IMR-90 (cell line): ENCODE measurements around the gene DMD. TPM values are rescaled to one million over a fixed set of nuclear protein-coding genes. Genes with fewer than 3 reads are reported as not detected.
"Not testable (repeated sequence)": the region's sequence is repeated elsewhere in the genome, so short reads cannot be mapped to it uniquely, and the experiment has no call there.

ENCODE experiments used
- ATAC-seq: fragments of 200-7000 bp; cut with Tn5 transposase; 2 replicates; pipeline ENCODE4 v1.9.1; 2020; ENCODE audit warnings: low read depth, mild to moderate bottlenecking, moderate library complexity
- BruUV-seq: library from RNA; stranded (reverse); fragments of 400-500 nt; replicated peaks from 2 replicates; lab custom pipeline; 2021; lab: Mats Ljungman, UMichigan
- CTCF ChIA-PET: fragments of 300-600 bp; formaldehyde crosslinking; extraction: SDS; loops from one replicate; lab custom pipeline; 2021; ENCODE audit warnings: antibody characterized with exemption; lab: Yijun Ruan, JAX
- POLR2A ChIA-PET: fragments of 300-600 bp; sonication (Branson Sonifier 250); formaldehyde crosslinking; loops from one replicate; lab custom pipeline; 2022; ENCODE audit warnings: antibody characterized with exemption; ENCODE audit not compliant: unreplicated experiment; lab: Charles Lee
- DNase-seq: peaks from one replicate; pipeline ENCODE4 v3.0.0; 2013
- H2AFZ ChIP-seq: replicated peaks from 2 replicates; pipeline ENCODE3; 2013; ENCODE audit warnings: low read length, mild to moderate bottlenecking; ENCODE audit not compliant: poor library complexity
- H2AK5ac ChIP-seq: 2 replicates; pipeline ENCODE4 v1.6.1; 2013; ENCODE audit warnings: low read depth, low read length, inconsistent platforms
- H2AK9ac ChIP-seq: replicated peaks from 2 replicates; pipeline ENCODE3; 2013; ENCODE audit warnings: mild to moderate bottlenecking, low read depth, low read length, moderate library complexity; ENCODE audit not compliant: poor library complexity
- H2BK120ac ChIP-seq: 2 replicates; pipeline ENCODE4 v1.6.1; 2013; ENCODE audit warnings: low read depth, low read length, inconsistent platforms
- H2BK15ac ChIP-seq: 3 replicates; pipeline ENCODE4 v1.6.1; 2013; ENCODE audit warnings: low read depth, low read length, inconsistent platforms
- H2BK20ac ChIP-seq: 2 replicates; pipeline ENCODE4 v1.6.1; 2013; ENCODE audit warnings: low read depth, mild to moderate bottlenecking, inconsistent platforms, low read length, moderate library complexity
- H2BK5ac ChIP-seq: 2 replicates; pipeline ENCODE4 v1.6.1; 2013; ENCODE audit warnings: mild to moderate bottlenecking, low read depth, low read length, inconsistent platforms; ENCODE audit not compliant: poor library complexity, severe bottlenecking
- H3K14ac ChIP-seq: replicated peaks from 2 replicates; pipeline ENCODE4 v1.6.1; 2013; ENCODE audit warnings: low read depth, low read length, inconsistent platforms
- H3K18ac ChIP-seq: 2 replicates; pipeline ENCODE4 v1.6.1; 2013; ENCODE audit warnings: low read depth, low read length, control low read depth
- H3K23ac ChIP-seq: 2 replicates; pipeline ENCODE4 v1.6.1; 2013; ENCODE audit warnings: low read depth, low read length, inconsistent platforms
- H3K27ac ChIP-seq: 2 replicates; pipeline ENCODE4 v1.5.1; 2013; ENCODE audit warnings: mild to moderate bottlenecking, control low read depth, low read length; ENCODE audit not compliant: insufficient read depth
- H3K27me3 ChIP-seq: 2 replicates; pipeline ENCODE4 v1.6.1; 2013; ENCODE audit warnings: low read length; ENCODE audit not compliant: control insufficient read depth, insufficient read depth
- H3K36me3 ChIP-seq: 2 replicates; pipeline ENCODE4 v1.6.1; 2013; ENCODE audit warnings: low read length, mixed read lengths; ENCODE audit not compliant: control insufficient read depth, insufficient read depth
- H3K4ac ChIP-seq: 2 replicates; pipeline ENCODE4 v1.6.1; 2013; ENCODE audit warnings: low read depth, low read length, inconsistent platforms
- H3K4me1 ChIP-seq: 2 replicates; pipeline ENCODE4 v1.6.1; 2013; ENCODE audit warnings: low read length, mixed read lengths; ENCODE audit not compliant: control insufficient read depth, insufficient read depth
- H3K4me2 ChIP-seq: 2 replicates; pipeline ENCODE4 v1.6.1; 2013; ENCODE audit warnings: low read depth, mild to moderate bottlenecking, control low read depth, low read length, moderate library complexity
- H3K4me3 ChIP-seq: 2 replicates; pipeline ENCODE4 v1.5.1; 2013; ENCODE audit warnings: low read depth, mild to moderate bottlenecking, control low read depth, low read length, moderate library complexity; ENCODE audit not compliant: insufficient read depth
- H3K56ac ChIP-seq: 2 replicates; pipeline ENCODE4 v1.6.1; 2013; ENCODE audit warnings: low read length, inconsistent platforms; ENCODE audit not compliant: insufficient read depth; ENCODE audit errors: extremely low read depth
- H3K79me1 ChIP-seq, 2 experiments: 2 replicates each; pipeline ENCODE4 v1.6.1; 2013; ENCODE audit warnings: low read length in 2 of 2, inconsistent platforms in 1 of 2, low read depth in 1 of 2
- H3K9ac ChIP-seq: 2 replicates; pipeline ENCODE4 v1.6.1; 2013; ENCODE audit warnings: low read depth, low read length, control low read depth
- H3K9me1 ChIP-seq: 2 replicates; pipeline ENCODE4 v1.6.1; 2013; ENCODE audit warnings: low read length, inconsistent platforms; ENCODE audit not compliant: insufficient read depth
- H3K9me3 ChIP-seq: 2 replicates; pipeline ENCODE4 v1.6.1; 2013; ENCODE audit warnings: low read length; ENCODE audit not compliant: control insufficient read depth, insufficient read depth
- H4K20me1 ChIP-seq: 2 replicates; pipeline ENCODE4 v1.6.1; 2013; ENCODE audit warnings: low read length, inconsistent platforms; ENCODE audit not compliant: insufficient read depth
- H4K5ac ChIP-seq: 2 replicates; pipeline ENCODE4 v1.6.1; 2013; ENCODE audit warnings: mild to moderate bottlenecking, low read depth, low read length, control low read depth
- H4K8ac ChIP-seq, 2 experiments: 2 replicates each; pipeline ENCODE4 v1.6.1; 2013; ENCODE audit warnings: low read depth in 2 of 2, low read length in 2 of 2, control low read depth in 1 of 2, inconsistent platforms in 1 of 2
- H4K91ac ChIP-seq: 2 replicates; pipeline ENCODE4 v1.6.1; 2013; ENCODE audit warnings: low read depth, low read length, inconsistent platforms; ENCODE audit not compliant: insufficient read depth
- WGBS, 2 experiments: methylation state at CpG; one replicate each; pipeline versions ENCODE4 v1.1.5 to v1.1.7; 2013; ENCODE audit warnings: missing lambda C conversion rate in 2 of 2; ENCODE audit not compliant: insufficient read length in 1 of 2; ENCODE audit errors: extremely low coverage in 2 of 2; 5-methylcytosine and 5-hydroxymethylcytosine counted together
- dilution Hi-C: fragments of 300-500 bp; cut with HindIII; formaldehyde crosslinking; loops from one replicate; pipeline ENCODE4 v1.14.3; 2018; ENCODE audit warnings: low sequenced_read_pairs; ENCODE audit not compliant: unreplicated experiment
- in situ Hi-C: fragments of 300-500 bp; cut with MboI; formaldehyde crosslinking; loops from 3 replicates; pipeline ENCODE4 v1.14.3; 2019; ENCODE audit warnings: low sequenced_read_pairs, inconsistent platforms, mixed read lengths
- intact Hi-C: fragments of 100-400 bp; cut with micrococcal nuclease; formaldehyde crosslinking; loops from 2 replicates; pipeline ENCODE4 v1.10.0; 2022
- polyA plus RNA-seq, 3 experiments: library from polyadenylated mRNA; depleted of rRNA; stranded (reverse); fragments of >200 nt; gene quantifications; 2 replicates each; pipeline ENCODE4 v1.2.3, GENCODE V29; 2012; ENCODE audit warnings: low replicate concordance in 1 of 3
- total RNA-seq: library from RNA; depleted of rRNA; stranded (reverse); fragments of >200 nt; gene quantifications from 2 replicates; pipeline ENCODE4 v1.2.3, GENCODE V29; 2012

Gene DMD
- total and polyA plus RNA-seq, 2 of the 4 experiments (the other 2 are of a cell fraction): 6.6 to 11.8 TPM

GRCh38 chrX:32705385-32705784, 506.0 kb downstream of the DMD start:
- H3K9me1 ChIP-seq, H2BK120ac ChIP-seq, H3K4me3 ChIP-seq, DNase-seq, H3K79me1 ChIP-seq, H3K36me3 ChIP-seq, H3K4me2 ChIP-seq, H4K8ac ChIP-seq, H3K9ac ChIP-seq, H2BK5ac ChIP-seq, H3K14ac ChIP-seq, H4K91ac ChIP-seq, dilution Hi-C loops, H3K27ac ChIP-seq, H2BK15ac ChIP-seq, BruUV-seq, H3K23ac ChIP-seq, H2AK9ac ChIP-seq, H4K20me1 ChIP-seq, ATAC-seq, POLR2A ChIA-PET, H2BK20ac ChIP-seq, H2AFZ ChIP-seq, H4K5ac ChIP-seq, intact Hi-C loops, H2AK5ac ChIP-seq, in situ Hi-C loops, H3K4me1 ChIP-seq, H3K27me3 ChIP-seq, H3K56ac ChIP-seq, H3K4ac ChIP-seq, H3K9me3 ChIP-seq, H3K18ac ChIP-seq, CTCF ChIA-PET: not testable (repeated sequence)
- WGBS, 2 experiments: 17% methylated on average over 1 of the region's 9 CpGs; no CpG with 5 or more reads in 1 of the 2 experiments
